Stimulated activated CD8-positive, alpha-beta memory T cell treated with anti-CD3 and anti-CD28 coated beads, Interleukin-4, amount 100 ng/mL, for 24 hours (primary cell): Measurements from ENCODE around the gene WDR37.

Experiments
- DNase-seq: peaks from one replicate; pipeline ENCODE4 v3.0.0-alpha.2; 2020; ENCODE audit warnings: low read depth

Gene WDR37

DNA sequence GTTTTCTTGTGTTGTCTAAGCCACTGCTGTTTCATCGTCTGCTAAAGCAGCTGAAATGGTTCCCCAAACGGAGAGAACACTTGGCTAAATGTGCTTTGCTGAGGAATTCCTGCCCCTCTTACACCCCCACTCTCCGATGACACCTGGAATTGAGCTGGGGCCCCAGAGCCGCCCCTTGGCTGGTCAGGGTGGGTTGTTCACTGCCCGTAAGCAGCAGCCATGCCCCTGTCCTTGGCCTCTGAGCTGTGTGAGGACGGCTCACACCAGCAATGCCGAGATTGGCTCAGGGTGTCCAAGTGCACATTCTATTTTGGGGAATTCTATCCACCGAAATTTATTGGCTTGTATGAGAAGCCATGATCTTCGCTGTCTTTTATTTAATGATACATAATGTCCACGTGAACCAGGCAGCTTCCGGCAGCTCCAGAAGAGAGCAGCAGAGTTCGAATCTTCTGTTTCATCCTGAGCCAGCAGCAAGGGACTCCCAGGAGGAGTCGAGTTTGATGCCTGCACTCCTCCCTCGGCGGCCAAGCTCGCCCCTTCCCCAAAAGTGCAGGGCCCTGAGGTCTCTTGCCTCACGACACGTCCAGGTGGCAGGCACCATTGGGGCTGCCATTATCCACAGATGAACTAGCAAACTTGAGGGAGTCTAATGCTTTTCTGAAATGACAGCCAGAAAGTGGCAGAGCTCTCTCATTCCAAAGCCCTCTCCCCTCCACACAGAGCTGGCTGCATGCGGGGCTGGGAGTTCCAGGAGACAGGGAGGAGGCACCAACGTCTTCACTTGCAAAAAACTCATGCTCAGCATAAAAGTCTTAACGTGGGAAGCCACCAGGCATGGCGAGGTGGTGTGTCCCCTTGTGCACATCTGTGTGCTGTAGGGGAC is 114.0 kb downstream of the WDR37 start:
- no peak for DNase-seq

GRCh38 chr10:1170867-1171180 is 114.6 kb downstream of the WDR37 start:
- DNase-seq: no peak

DNA sequence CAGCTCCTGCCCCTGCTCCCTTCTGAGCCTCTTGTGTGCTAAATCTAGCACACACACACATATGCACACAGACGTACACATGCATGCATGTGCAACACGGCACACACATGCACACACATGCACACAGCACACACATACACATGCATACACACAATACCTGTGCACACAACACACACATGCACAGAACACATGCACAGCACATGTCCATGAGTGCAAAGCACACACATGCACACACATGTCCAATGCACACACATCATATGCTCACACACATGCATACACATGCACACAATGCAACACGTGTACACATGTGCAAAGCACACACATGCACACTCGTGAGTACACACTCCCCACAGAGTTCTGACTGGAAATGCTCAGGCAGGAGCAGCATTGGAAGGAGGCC is 115.0 kb downstream of the WDR37 start:
- no peak for DNase-seq

GRCh38 chr10:1171586-1171985 is 115.4 kb downstream of the WDR37 start:
- DNase-seq: no peak

- no peak for DNase-seq
Measured at GRCh38 chr10:1172256-1172984, 116.2 kb downstream of the WDR37 start.

DNA sequence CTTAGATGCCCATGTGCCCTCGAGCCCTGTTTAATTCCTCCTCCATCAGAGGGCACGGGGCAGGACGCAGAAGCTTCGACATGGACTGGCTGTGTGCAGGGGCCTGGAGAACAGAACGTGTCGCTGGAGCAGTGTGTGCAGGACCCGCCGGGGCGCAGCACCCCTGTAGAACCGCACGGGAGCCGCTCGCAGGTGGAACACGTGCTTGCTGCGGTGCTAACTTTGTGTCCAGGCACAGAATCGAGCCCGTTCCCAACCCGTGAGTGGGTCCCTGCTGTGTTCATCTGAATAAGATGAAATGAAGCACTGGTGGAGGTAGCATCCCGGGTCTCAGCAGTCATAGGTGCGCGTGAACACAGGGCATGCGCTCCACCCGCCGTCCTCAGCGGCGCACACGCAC is 116.9 kb downstream of the WDR37 start:
- no peak for DNase-seq

DNA sequence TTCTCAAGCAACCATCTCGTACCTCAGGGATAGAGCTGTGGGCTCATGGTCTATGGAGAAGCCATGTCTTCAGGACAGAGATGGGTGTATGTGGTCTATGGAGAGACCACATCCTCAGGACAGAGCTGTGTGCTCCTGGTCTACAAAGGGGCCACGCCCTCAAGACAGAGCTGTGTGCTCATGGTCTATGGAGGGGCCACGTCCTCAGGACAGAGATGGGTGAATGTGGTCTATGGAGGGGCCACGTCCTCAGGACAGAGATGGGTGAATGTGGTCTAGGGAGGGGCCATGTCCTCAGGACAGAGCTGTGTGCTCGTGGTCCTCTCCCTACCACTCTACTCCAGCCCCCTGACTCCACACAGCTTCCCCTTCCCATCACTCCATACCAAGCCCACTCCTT is 117.8 kb downstream of the WDR37 start:
- DNase-seq: no peak

DNA sequence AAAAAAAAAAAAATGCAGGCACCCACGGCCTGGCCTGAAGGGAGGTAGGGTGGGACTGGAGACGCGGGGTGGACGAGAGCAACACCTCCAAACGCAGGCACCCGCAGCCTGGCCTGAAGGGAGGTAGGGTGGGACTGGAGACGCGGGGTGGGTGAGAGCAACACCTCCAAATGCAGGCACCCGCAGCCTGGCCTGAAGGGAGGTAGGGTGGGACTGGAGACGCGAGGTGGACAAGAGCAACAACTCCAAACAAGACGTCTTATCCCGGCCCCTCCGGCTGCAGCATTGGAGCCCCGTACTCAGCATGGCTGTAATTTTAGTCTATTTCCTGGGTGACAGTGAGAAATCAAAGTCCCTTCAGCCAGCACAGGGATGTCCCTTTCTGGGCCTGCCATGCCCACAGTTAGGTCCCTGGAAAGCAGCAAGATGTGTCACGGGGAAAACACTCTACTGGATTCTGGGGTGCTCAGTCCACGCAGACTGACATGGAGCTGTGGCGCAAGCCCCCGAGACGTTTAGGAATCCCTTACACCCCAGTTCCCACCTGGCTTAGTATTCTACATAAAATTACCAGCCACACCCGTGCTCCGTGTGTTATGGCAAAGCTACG is 119.9 kb downstream of the WDR37 start:
- no peak for DNase-seq

DNA sequence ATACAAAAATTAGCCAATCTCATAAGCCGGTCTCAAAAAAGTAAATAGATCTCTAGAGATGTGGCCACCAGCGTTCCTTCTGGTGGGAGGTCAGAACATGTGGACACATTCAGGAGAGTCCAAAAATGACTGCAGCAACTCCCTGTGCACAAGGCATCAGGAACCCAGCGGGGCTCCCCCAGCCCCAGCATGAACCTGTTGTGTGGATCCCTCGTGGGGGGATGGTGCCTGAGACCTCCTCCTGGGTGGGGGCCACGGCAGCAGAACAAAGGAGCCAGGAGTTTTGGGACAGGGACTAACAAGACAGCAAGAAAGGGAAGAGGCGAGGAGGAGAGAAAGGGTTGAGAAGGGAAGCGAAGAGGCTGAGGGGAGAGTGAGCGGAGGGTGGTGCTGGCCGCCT is 121.8 kb downstream of the WDR37 start:
- no peak for DNase-seq

GRCh38 chr10:1178506-1178905 is 122.3 kb downstream of the WDR37 start:
- no peak for DNase-seq

DNA sequence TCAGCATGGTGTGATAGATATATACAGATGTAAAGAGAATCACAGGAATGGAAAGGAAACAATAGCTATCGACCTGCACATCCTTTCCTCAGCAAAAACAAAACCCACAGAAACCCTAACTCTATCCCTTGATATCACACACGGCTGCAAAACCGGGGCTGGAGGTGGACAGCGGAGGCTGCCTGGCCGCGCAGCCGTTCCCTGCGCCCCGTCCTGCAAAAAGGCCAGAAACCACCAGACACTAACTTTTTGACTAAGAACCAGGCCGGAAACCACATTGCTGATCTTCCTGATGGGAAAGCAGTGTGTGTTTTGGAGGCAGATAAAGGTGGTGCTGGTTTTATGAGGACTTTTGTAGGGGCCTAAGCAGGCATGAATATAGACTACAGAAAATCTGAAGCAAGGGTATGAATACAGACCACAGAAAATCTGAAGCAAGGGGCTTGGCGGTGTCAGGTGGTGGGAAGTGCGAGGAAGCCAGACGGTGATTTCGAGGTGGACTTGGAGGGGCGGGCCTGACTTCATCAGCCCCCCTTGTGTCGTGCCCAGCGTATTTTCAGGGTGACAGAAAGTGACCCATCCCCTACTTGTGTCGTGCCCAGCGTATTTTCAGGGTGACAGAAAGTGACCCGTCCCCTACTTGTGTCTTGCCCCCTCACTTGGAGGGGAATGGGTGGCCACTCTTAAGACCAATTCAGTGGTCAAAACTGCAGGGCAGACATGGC is 123.3 kb downstream of the WDR37 start:
- no peak for DNase-seq

DNA sequence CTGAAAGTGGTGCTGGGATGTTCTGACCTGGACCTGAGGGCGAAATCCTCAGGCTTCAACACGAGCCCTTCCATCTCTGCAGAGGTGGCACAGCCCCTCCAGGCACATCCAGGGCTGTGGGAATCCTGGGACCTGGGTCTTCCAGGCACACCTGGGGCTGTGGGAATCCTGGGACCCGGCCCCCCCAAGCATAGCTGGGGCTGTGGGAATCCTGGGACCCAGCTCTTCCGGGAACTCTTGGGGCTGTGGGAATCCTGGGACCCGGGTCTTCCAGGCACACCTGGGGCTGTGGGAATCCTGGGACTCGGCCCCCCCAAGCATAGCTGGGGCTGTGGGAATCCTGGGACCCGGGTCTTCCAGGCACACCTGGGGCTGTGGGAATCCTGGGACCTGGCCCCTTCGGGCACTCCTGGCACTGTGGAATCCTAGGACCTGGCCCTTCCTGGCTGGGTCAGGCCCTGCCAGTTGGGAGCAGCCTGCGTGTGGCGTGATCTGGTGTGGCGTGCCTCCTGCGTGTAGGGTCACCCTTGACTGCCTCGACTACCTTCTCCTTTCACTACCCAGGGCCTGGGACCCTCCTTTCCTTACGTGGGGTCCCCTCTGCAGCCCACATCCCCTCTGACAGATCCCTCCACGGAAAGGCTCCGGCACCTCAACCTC is 124.0 kb downstream of the WDR37 start:
- no peak for DNase-seq

- DNase-seq: no peak
Measured at GRCh38 chr10:1180836-1181235, 124.7 kb downstream of the WDR37 start.
